ENCODE measurements around the gene LSAMP. TPM values are rescaled to one million over a fixed set of nuclear protein-coding genes. Genes with fewer than 3 reads are reported as not detected.
A peak's percentile ranks its signal among the peaks of the same experiment; 100 is the strongest.

Gene LSAMP
- total and polyA plus RNA-seq, 2 of the 4 experiments (the other 2 are of a cell fraction), result 7.9 to 8.0 TPM

DNA sequence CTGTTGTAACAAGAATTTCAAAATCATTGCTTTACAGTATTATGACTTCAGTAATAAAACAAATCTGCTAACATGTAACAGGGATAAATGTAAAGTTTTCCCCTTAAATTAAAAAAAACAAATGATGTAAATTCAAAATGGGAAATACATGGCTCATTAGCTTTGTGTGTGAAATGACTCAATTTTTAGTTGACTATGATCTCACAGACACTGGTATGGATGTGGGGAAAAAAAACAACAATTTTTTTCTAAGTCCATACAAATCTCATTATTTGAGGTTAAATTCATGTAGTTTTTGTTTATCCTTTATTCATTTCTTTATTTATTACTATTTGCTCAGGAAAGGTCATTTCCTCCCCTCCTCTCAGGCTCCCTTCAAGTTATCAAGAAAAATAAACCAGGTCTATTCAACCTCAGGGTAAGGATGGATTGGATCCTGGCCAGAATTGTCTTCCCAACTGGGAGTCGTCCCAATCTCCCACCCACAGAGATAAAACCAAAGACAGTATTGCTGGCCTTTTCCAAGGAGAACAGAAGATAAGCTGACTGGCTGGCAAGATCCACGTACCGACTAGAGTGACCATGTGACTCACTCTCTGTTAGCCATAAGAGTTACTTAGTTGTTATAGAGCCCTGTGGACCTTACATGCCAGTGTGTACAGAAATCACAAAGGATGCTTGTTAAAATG is 448.7 kb downstream of the LSAMP start:
- intact Hi-C loops (cut with micrococcal nuclease), result no loop called here

More for the DNA sequence above, 448.7 kb downstream of the LSAMP start:
- peaks cover 10% of the 10 kb centered on the region for H3K9me1 ChIP-seq (ENCODE audit: insufficient read depth, low read length)
- no peak overlapping the region for H3K14ac ChIP-seq (replicated peaks; ENCODE audit: low read depth, low read length)
- H3K4me2 ChIP-seq (ENCODE audit: low read depth, low read length), result no peak overlapping the region
- in situ Hi-C loops (cut with MboI; ENCODE audit: low sequenced_read_pairs) (no loop called here), dilution Hi-C loops (cut with HindIII; ENCODE audit: low sequenced_read_pairs, unreplicated experiment) (no loop called here)
- peaks cover 10% of the 10 kb centered on the region for H3K4me1 ChIP-seq (ENCODE audit: control insufficient read depth, insufficient read depth, low read length)
- TF ChIP-seq, protein P1, sequence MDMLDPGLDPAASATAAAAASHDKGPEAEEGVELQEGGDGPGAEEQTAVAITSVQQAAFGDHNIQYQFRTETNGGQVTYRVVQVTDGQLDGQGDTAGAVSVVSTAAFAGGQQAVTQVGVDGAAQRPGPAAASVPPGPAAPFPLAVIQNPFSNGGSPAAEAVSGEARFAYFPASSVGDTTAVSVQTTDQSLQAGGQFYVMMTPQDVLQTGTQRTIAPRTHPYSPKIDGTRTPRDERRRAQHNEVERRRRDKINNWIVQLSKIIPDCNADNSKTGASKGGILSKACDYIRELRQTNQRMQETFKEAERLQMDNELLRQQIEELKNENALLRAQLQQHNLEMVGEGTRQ (IDR thresholded peaks at IDR 0.05; ENCODE audit: low read depth, low read length), result peak; percentile 42; the same call in 1 of the 2 replicates
- TF ChIP-seq MAZ (IDR thresholded peaks at IDR 0.05; ENCODE audit: borderline replicate concordance, low read depth, low read length), result no peak
- no peak for ATAC-seq (ENCODE audit: low read depth)
- H3K4ac ChIP-seq (ENCODE audit: low read depth, low read length), result no peak overlapping the region
- no peak overlapping the region for H3K56ac ChIP-seq (ENCODE audit: extremely low read depth, insufficient read depth, low read length)
- H3K36me3 ChIP-seq (ENCODE audit: control insufficient read depth, insufficient read depth, low read length), result no peaks in the 10 kb centered on the region
- no peaks in the 10 kb centered on the region for H4K20me1 ChIP-seq (ENCODE audit: insufficient read depth, low read length)
- ChIA-PET POLR2A (ENCODE audit: unreplicated experiment) (no interaction called here), CTCF (no interaction called here)
- H3K9ac ChIP-seq (ENCODE audit: low read depth, low read length), result no peak overlapping the region
- no peak overlapping the region for H2BK120ac ChIP-seq (ENCODE audit: low read depth, low read length)
- peak overlapping the region; percentile 4; the same call in 1 of the 3 replicates for H2BK15ac ChIP-seq (ENCODE audit: low read depth, low read length)
- no peak overlapping the region; the same call in 1 of the 2 replicates for H2BK20ac ChIP-seq (ENCODE audit: low read depth, low read length)
- no CpG with 5 or more reads among the region's 3 CpGs for WGBS, 2 experiments (ENCODE audit: extremely low coverage in 2 of 2, insufficient read length in 1 of 2)
- no peaks in the 10 kb centered on the region for H3K79me1 ChIP-seq (ENCODE audit: low read depth in 1 of 2, low read length in 2 of 2)
- no peak overlapping the region for H2AK9ac ChIP-seq (replicated peaks; ENCODE audit: low read depth, low read length, poor library complexity)
- H2AFZ ChIP-seq (replicated peaks; ENCODE audit: low read length, poor library complexity), result peak overlapping the region; percentile 3
- H3K4me3 ChIP-seq (ENCODE audit: insufficient read depth, low read depth, low read length), result no peak overlapping the region
- no peak overlapping the region for H2BK5ac ChIP-seq (ENCODE audit: low read depth, low read length, poor library complexity, severe bottlenecking)
- no peak overlapping the region for H4K8ac ChIP-seq (ENCODE audit: low read depth in 2 of 2, low read length in 2 of 2)
- H2AK5ac ChIP-seq (ENCODE audit: low read depth, low read length), result no peak overlapping the region
- DNase-seq, result peak; percentile 41
- no peak overlapping the region for H3K18ac ChIP-seq (ENCODE audit: low read depth, low read length)
- no peak overlapping the region for H4K91ac ChIP-seq (ENCODE audit: insufficient read depth, low read depth, low read length)
- H3K23ac ChIP-seq (ENCODE audit: low read depth, low read length), result no peak overlapping the region
- no TSS peak for BruUV-seq (replicated peaks)
- no peak overlapping the region; the same call in 1 of the 2 replicates for H4K5ac ChIP-seq (ENCODE audit: low read depth, low read length)
- H3K9me3 ChIP-seq (ENCODE audit: control insufficient read depth, insufficient read depth, low read length), result no peaks in the 10 kb centered on the region
- no peak overlapping the region for H3K27ac ChIP-seq (ENCODE audit: insufficient read depth, low read length)
- no peaks in the 10 kb centered on the region for H3K27me3 ChIP-seq (ENCODE audit: control insufficient read depth, insufficient read depth, low read length)
